Epithelial cell of proximal tubule (primary cell): ENCODE results near the gene TGFB1I1. TPM values are rescaled to one million over a fixed set of nuclear protein-coding genes. Genes with fewer than 3 reads are reported as not detected.
A peak's percentile ranks its signal among the peaks of the same experiment; 100 is the strongest.

Experiments used
- DNase-seq: peaks from one replicate; pipeline ENCODE4 v3.0.0-alpha.2; 2011; ENCODE audit warnings: low read depth
- H3K4me3 ChIP-seq: 2 replicates; pipeline ENCODE4 v1.5.1; 2011; ENCODE audit warnings: low read depth, mild to moderate bottlenecking, low read length
- total RNA-seq: library from RNA; depleted of rRNA; stranded (reverse); fragments of >200 nt; gene quantifications from 2 replicates; pipeline ENCODE4 v1.2.3, GENCODE V29; 2015
- TF ChIP-seq, protein P1 (sequence below): conservative IDR thresholded peaks from 2 replicates; pipeline ENCODE4 v1.5.1; 2012; ENCODE audit warnings: low read depth, mild to moderate bottlenecking, low read length

TGFB1I1 gene
- total RNA-seq, 1 donor from 2014 or later: 62.2 TPM

DNA sequence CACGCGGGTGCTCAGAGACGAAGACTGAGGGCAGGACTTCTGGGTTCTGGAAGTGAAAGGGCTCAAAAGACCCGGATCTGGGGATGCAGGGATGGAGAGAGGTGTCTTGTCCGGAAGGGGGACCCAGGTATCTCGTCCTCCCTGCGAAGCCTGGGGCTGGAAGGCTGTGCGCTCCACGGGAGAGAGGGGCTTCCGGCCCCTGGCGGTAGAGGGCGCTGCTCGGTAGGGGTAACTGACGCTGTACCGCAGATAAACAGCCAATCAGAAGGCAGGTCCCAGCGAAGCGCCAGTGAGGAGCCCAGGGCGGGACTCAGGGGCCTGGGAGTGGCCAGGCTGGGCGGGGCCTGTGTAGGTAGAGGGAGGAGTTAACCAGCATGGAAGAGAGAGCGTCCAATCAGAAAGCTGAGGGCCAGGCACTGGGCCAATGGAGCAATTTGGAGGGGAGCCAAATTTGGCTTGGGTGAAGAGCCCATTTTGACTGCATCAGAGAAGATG lies 804 bp downstream of the TGFB1I1 start:
- TF ChIP-seq, protein P1, sequence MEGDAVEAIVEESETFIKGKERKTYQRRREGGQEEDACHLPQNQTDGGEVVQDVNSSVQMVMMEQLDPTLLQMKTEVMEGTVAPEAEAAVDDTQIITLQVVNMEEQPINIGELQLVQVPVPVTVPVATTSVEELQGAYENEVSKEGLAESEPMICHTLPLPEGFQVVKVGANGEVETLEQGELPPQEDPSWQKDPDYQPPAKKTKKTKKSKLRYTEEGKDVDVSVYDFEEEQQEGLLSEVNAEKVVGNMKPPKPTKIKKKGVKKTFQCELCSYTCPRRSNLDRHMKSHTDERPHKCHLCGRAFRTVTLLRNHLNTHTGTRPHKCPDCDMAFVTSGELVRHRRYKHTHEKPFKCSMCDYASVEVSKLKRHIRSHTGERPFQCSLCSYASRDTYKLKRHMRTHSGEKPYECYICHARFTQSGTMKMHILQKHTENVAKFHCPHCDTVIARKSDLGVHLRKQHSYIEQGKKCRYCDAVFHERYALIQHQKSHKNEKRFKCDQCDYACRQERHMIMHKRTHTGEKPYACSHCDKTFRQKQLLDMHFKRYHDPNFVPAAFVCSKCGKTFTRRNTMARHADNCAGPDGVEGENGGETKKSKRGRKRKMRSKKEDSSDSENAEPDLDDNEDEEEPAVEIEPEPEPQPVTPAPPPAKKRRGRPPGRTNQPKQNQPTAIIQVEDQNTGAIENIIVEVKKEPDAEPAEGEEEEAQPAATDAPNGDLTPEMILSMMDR: peak; percentile 85
- peak overlapping the region; percentile 78 for H3K4me3 ChIP-seq
- no peak for DNase-seq

DNA sequence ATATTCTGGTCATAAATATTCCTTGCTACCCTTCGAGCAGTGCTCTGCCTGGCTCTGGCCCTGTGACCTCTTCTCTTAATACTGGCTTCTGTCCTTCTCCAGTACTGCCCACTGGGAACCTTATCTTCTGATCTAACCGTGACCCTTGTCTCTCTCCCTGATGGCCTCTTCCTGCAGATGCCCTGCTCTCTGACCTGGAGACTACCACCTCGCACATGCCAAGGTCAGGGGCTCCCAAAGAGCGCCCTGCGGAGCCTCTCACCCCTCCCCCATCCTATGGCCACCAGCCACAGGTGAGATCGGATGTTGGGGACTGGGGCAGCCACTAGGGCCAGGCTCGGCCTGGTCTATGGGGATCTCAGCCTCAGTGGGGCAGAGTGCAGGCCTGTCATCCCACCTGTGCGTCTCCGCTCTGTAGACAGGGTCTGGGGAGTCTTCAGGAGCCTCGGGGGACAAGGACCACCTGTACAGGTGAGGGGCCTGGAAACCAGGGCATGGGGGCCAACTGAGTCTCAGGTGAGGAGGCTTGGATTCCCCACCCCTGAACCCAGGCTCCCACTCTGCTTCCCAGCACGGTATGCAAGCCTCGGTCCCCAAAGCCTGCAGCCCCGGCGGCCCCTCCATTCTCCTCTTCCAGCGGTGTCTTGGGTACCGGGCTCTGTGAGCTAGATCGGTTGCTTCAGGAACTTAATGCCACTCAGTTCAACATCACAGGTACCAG lies 1.5 kb downstream of the TGFB1I1 start:
- DNase-seq: no peak
- H3K4me3 ChIP-seq: no peak overlapping the region
- TF ChIP-seq, protein P1: no peak

DNA sequence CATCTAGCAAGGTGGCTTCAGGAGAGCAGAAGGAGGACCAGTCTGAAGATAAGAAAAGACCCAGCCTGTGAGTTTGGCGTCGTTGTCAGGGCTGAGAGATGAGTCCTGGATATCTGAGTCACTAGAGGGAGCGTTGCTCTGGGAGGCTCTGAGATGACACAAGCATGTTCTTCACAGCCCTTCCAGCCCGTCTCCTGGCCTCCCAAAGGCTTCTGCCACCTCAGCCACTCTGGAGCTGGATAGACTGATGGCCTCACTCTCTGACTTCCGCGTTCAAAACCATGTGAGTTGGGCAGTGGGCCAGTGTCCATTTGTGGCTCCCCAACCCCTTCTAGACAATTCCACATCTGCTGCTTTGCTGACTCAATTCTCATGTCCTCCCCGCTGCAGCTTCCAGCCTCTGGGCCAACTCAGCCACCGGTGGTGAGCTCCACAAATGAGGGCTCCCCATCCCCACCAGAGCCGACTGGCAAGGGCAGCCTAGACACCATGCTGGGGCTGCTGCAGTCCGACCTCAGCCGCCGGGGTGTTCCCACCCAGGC lies 2.3 kb downstream of the TGFB1I1 start:
- H3K4me3 ChIP-seq: no peak overlapping the region
- TF ChIP-seq, protein P1: no peak
- DNase-seq: no peak

DNA sequence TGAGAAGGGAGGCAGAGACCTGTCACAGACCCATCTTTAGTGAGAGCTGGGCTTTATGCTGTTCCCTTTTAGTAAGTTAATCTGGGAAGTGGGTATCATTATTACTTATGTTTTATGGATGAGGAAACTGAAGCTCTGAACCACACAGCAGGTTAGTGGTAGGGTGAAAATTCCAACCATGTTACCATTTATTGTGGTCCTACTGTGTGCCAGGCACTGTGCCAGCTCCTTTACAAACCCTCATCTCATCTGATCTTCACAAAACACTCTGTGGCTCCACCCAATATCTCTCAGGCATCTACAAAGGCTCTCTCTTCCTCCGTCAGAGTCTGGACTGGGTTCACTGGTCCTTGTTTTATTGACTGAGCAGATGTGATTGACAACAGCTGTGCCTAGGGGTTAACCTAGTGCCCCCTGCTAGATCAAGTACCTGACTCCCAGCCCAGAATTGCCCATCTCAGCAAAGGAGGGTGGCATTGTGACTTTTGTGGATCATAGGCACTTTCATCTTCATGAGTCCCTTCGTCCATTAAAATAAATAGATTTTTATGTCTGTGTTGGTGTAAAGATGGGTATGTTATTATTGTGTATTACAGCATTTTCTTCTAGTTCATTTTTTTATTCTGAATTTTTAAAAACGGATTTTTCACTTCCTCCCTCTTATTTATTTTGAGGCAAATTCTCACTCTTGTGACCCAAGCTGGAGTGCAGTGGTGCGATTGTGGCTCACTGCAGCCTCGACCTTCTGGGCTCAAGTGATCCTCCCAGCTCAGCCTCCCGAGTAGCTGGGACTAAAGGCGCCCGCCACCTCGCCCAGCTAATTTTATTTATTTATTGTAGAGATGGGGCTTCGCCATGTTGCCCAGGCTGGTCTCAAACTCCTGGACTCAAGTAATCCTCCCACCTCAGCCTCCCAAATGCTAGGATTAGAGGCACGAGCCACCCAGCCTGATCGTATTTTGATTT lies 3.1 kb downstream of the TGFB1I1 start:
- H3K4me3 ChIP-seq: no peak overlapping the region
- no peak for DNase-seq
- TF ChIP-seq, protein P1: no peak

DNA sequence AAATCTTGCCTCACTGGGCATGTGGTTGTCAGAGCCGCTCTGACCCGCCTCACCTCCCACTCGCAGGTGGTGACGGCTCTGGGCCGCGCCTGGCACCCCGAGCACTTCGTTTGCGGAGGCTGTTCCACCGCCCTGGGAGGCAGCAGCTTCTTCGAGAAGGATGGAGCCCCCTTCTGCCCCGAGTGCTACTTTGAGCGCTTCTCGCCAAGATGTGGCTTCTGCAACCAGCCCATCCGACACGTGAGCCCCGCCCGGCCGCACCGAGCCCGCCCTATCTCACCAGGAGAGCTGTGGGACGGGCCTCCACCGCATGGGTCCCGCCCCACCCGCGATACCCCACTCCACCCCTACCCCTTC lies 4.0 kb downstream of the TGFB1I1 start:
- no peak for DNase-seq
- TF ChIP-seq, protein P1: no peak
- H3K4me3 ChIP-seq: no peak overlapping the region

DNA sequence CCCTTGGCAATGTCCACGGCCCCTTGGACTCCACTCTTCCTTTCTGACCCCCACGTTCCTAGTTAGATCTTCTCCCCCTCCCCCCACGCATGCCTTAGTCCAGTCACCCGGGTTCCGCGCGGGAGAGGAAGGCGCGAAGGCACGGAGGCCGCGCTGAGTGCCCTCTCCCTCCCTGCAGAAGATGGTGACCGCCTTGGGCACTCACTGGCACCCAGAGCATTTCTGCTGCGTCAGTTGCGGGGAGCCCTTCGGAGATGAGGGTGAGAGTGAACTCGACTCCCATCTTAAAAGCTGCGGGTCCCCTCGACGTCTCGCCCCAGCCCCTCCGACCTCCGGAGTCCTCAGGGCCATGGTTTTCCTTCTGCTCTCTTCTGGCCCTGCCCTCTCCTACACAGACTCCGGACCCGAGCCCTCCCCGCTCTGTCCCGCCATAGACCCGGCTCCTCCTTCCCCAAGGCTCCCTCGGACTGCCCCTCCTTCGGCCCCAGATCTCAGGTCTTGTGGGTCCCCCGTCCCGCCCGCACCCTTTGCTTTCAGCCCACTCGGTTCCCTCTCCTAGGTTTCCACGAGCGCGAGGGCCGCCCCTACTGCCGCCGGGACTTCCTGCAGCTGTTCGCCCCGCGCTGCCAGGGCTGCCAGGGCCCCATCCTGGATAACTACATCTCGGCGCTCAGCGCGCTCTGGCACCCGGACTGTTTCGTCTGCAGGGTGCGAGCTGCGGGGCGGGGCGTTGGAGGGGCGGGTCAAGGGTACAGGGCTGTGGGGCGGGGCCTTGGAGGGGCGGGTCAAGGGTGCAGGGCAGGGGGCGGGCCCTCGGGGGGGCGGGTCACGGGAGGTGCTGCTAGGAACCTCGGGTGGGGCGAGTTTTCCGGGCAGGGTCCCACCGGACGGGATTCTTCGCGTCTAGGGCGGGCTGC lies 4.6 kb downstream of the TGFB1I1 start:
- DNase-seq: no peak
- H3K4me3 ChIP-seq: peak overlapping the region; percentile 40
- TF ChIP-seq, protein P1: no peak
